Activated naive CD4-positive, alpha-beta T cell treated with Interleukin-2 at 50 U/mL for 16 hours (primary cell): ENCODE results near the gene C12orf50.
"Not testable (repeated sequence)": the region's sequence is repeated elsewhere in the genome, so short reads cannot be mapped to it uniquely, and the experiment has no call there.

Source experiments
- DNase-seq: peaks from one replicate; pipeline ENCODE4 v3.0.0-alpha.2; 2020

C12orf50 gene

GRCh38 chr12:88029093-88029665 is at the start of gene C12orf50:
TSS of gene C12orf50 (minus strand) at chr12:88029401. CDS start at chr12:88026962, 2,439 bp downstream.
- no peak for DNase-seq

DNA sequence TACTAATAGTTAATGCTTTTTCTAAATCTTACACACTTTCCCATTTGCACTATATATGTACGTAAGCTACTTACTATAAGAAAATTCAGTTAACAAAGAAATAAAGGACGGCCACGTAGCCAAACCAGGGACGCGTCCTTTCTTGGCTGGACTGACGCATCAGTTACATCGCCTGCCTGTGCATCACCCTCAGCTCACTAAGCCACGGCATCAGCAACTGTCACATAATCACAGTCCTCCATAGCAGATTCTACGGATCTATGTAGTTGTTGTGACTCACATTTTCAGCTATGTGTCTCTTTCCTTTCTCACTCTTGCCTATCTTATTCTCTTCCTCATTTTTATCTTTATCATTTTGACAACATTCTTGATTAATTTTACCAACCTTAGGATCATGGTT is 38.1 kb upstream of the C12orf50 start:
- DNase-seq, result no peak

GRCh38 chr12:88063375-88063774 is 34.2 kb upstream of the C12orf50 start:
- DNase-seq, result no peak

- no peak for DNase-seq
These were observed 33.3 kb upstream of the C12orf50 start for GRCh38 chr12:88062474-88062873.

DNA sequence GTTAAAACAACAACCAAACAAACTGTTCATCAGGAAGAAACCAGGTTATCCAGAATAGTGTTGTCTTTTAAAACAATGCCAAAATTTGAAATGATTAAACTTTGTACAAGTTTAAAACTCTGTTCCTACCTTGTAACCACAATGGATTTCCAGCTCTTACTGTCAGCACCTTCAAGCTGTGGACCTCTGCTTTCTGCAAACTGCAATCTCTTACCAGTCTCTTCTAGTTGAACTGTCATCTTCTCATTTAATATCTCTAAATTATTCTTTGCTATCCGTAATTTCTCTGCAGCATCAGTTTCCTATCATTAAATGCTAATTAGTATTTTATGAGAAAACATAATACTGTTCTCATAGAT is 29.5 kb upstream of the C12orf50 start:
- DNase-seq, result no peak

GRCh38 chr12:88057994-88058718 is 29.0 kb upstream of the C12orf50 start:
- no peak for DNase-seq

- no peak for DNase-seq
These were observed 27.4 kb upstream of the C12orf50 start for GRCh38 chr12:88056571-88056970.

GRCh38 chr12:88052686-88053085 is 23.5 kb upstream of the C12orf50 start:
- no peak for DNase-seq

- DNase-seq, result no peak
These were observed 14.8 kb upstream of the C12orf50 start for GRCh38 chr12:88044035-88044434.

- no peak for DNase-seq
These were observed 8.6 kb upstream of the C12orf50 start for GRCh38 chr12:88037770-88038169.

DNA sequence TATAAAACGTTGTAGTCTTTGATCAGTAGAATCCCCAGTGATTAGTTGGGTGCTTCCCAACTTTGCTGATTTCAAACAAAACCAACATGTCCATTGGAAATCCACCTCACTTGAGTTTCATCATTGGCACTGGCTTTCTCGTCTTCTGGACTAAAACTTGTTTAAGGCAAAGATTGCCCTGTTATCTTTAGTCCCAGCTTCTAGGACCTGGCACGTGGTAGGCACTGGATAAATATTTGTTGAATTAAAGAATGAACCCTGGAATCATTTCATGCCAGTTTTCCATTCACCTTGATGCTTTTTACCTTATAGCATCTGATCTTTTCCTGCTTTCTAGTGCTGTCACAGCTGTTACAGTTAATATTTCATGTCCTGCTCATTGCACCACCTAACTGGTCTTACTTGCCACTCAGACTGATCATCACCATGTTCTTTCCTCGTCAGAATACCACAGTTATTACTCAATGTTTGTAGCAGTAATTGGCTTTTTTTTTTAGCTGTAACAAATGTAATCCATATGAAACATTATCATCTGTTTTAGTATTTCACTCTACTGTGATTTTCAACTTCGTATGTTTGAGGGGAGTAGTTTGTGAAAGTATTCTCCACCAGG is 7.3 kb upstream of the C12orf50 start:
- no peak for DNase-seq

DNA sequence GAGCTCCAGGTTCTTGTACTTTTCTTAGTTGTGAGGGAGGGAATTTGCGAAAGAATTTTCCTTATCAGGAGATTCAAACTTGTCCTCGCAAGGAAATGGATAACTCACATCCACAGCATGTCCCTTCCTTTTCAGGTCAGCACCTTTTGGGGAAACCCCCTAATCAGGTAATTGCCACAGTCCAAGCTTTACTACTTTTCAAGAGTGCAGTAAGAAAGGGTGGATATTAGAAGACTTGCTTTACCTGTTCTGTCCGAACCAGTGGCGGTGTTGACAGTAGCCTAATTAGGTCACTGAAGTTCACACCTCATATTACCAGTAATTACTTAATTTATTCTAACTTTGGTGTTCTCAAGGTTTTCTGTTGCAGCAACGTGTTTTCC is 6.7 kb upstream of the C12orf50 start:
- no peak for DNase-seq

DNA sequence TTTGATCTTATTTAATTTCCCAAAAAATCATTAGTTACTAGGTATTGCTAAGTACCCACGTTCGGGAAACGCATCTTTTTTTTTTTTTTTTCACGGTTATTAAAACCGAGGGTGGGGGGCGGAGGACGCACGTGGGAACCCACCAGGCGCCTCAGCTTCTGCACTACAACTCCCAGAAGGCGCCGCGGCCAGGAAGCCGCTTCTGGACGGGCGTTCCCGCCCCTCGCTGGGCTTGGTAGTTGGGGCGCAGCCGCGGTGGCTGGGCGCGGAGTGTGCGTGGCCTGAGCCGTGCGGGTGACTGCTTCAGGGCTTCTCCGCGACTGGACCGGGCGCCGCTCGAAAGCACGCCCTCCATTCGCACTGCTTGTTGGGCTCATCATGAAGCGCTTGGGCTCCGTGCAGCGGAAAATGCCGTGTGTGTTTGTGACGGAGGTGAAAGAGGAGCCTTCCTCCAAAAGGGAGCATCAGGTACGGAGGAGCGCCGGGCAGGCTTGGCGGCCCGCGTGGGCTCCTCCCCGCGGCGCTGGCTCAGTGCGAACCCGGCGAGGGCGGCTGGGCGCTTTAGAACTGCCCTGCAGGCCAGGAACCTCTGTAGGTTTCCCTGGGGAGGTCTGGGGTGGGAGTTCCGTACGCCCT is 6.2 kb upstream of the C12orf50 start:
- peak; percentile 91 for DNase-seq

DNA sequence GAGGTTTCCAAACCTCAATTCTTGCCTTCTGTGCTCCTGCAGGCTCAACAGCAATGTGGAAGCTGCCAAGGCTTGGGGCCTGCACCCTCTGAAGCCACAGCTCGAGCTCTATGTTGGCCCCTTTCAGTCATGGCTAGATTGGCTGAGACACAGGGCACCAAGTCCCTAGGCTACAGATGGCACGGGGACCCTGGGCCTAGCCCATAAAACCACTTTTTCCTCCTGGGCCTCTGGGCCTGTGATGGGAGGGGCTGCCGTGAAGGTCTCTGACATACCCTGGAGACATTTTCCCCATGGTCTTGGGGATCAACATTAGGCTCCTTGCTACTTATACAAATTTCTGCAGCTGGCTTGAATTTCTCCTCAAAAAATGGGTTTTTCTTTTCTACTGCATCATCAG is 2.0 kb upstream of the C12orf50 start:
- DNase-seq, result not testable (repeated sequence)

- no peak for DNase-seq
These were observed 3.0 kb downstream of the C12orf50 start for GRCh38 chr12:88026196-88026595.

GRCh38 chr12:88017964-88018363 is 11.2 kb downstream of the C12orf50 start:
- no peak for DNase-seq

GRCh38 chr12:88015825-88016224 is 13.4 kb downstream of the C12orf50 start:
- DNase-seq, result no peak

- DNase-seq, result no peak
These were observed 17.4 kb downstream of the C12orf50 start for GRCh38 chr12:88011755-88012154.

GRCh38 chr12:88006351-88006750 is 22.9 kb downstream of the C12orf50 start:
- DNase-seq, result no peak

DNA sequence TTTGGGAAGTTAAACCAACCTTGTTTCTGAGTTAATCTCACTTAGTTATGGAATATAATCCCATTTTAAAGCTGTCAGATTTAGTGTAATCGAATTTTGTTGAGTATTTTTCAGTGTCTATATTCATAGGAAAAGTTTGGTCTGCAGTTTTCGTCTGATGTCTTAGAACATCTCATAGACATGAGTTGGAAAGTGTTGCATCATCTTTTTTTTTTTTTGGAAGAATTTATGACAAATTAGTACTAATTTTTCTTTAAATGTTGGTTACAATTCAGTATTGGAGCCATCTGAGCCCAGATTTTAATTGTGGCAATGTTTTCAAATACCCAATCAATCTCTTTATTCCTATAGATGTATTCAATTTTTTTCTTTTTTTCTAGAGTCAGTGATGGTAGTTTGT is 27.9 kb downstream of the C12orf50 start:
- no peak for DNase-seq

GRCh38 chr12:87995581-87996178 is 33.5 kb downstream of the C12orf50 start:
- DNase-seq, result peak; percentile 34

DNA sequence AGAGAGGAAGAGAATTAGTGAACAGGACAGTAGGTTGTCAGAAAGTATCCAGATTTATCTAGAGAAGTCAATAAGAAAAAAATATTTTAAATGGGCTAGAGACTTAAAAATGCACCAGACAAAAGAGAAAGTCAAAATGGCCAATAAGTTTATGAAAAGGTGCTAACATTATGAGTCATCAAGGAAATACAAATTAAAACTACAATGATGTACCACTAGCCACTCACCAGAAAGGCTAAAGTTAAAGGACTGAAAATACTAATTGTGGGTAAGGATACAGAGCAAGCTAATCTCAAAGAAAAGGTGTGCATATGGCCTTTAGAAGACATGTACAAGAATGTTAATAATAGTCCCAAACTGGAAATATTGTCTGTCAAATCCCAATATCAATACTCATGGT is 37.7 kb downstream of the C12orf50 start:
- DNase-seq, result no peak

GRCh38 chr12:87988534-87988933 is 40.7 kb downstream of the C12orf50 start:
- DNase-seq, result no peak
